Skeletal muscle tissue (tissue), 4 donors: ENCODE measurements around the gene SULT1A1. TPM values are rescaled to one million over a fixed set of nuclear protein-coding genes. Genes with fewer than 3 reads are reported as not detected.
A peak's percentile ranks its signal among the peaks of the same experiment; 100 is the strongest.
"Not testable (repeated sequence)": the region's sequence is repeated elsewhere in the genome, so short reads cannot be mapped to it uniquely, and the experiment has no call there.

Source experiments
- H3K27ac ChIP-seq: one replicate; pipeline ENCODE4 v1.7.0; 2013; ENCODE audit warnings: mild to moderate bottlenecking, low read depth, low read length, inconsistent platforms
- H3K27me3 ChIP-seq, 3 donors: one replicate each; pipeline ENCODE4 v1.7.0; 2013; ENCODE audit warnings: low read length in 3 of 3; ENCODE audit not compliant: control insufficient read depth in 3 of 3, insufficient read depth in 3 of 3
- H3K36me3 ChIP-seq, 3 donors: one replicate each; pipeline ENCODE4 v1.7.0; 2013; ENCODE audit warnings: low read length in 3 of 3; ENCODE audit not compliant: control insufficient read depth in 3 of 3, insufficient read depth in 3 of 3
- H3K4me1 ChIP-seq, 3 donors: one replicate each; pipeline ENCODE4 v1.7.0; 2013; ENCODE audit warnings: low read length in 3 of 3, mild to moderate bottlenecking in 3 of 3; ENCODE audit not compliant: control insufficient read depth in 3 of 3, insufficient read depth in 3 of 3
- H3K4me3 ChIP-seq, 3 donors: one replicate each; pipeline ENCODE4 v1.7.0; 2013; ENCODE audit warnings: low read length in 3 of 3
- H3K9ac ChIP-seq, 3 donors: one replicate each; pipeline ENCODE4 v1.7.0; 2013; ENCODE audit warnings: low read length in 3 of 3, mild to moderate bottlenecking in 3 of 3, moderate library complexity in 2 of 3, low read depth in 1 of 3
- H3K9me3 ChIP-seq, 3 donors: one replicate each; pipeline ENCODE4 v1.7.0; 2013; ENCODE audit warnings: low read length in 3 of 3; ENCODE audit not compliant: control insufficient read depth in 3 of 3
- total RNA-seq: library from RNA; depleted of rRNA; stranded (reverse); fragments of >200 nt; gene quantifications from one replicate; pipeline ENCODE4 v1.2.3, GENCODE V29; 2014
- donor health status: Osteomylitis.

SULT1A1 gene
- 2.6 TPM for total RNA-seq

DNA sequence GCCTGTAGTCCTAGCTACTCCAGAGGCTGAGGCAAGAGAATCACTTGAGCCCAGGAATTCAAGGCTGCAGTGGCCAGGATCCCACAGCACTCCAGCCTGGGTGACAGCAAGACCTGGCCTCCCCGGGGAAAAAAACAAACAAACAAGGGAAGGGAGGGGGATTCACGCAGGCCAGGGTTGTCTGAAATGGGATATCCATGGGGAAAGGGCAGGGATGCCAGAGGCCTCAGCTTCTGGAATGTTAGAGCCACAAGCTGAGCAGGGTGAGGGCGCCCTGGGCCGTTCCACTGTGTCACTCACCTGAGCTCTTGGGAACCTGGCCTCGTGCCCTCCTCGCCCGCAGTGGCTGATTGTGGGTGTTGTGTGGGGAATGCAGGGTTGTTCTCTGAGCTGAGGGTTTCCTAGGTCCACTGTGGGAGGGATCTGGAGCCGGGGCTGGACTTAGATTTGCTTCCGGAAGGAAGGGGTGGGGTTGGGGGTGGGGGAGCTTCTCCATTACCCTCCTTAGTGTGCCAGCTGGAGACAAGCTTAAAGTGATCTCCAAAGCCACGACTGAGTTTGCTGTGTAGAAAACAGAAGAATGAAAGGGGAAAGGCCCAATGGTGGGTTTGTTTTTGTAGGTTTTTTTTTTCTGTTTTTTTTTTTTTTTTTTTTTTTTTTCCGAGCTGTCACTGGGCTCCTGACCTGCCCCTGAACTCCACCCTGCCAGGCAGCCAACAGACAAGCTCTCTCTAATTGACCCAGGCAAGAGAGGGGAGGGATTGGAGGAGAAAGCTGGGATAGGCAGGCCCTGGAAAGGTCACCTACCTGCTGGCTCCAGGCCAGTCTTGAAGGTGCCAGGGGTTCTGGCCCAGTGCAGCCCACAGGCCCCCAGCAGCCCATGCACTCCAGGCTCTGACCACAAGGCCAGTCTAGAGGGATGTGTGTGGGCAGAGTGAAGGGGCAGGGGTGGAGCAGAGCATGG lies at the start of gene SULT1A1:
Gene SULT1A1 (minus strand): TSS at position 414 of the 964 bp plus-strand sequence. CDS start 1,189 bp downstream, outside the sequence.
- peaks cover 12 to 16% (median 13%) of the 10 kb centered on the region in 3 donors for H3K4me1 ChIP-seq
- peak within 1 kb of the TSS; percentile 66 to 74 (median 67) for H3K4me3 ChIP-seq
- no peaks in the 10 kb centered on the region for H3K27me3 ChIP-seq
- H3K36me3 ChIP-seq = peaks cover 0 to 6% (median 3%) of the 10 kb centered on the region in 3 donors
- H3K9me3 ChIP-seq = no peaks in the 10 kb centered on the region
- H3K9ac ChIP-seq = peak within 1 kb of the TSS; percentile 65 to 71 (median 67)
- peak within 1 kb of the TSS; percentile 44 for H3K27ac ChIP-seq

DNA sequence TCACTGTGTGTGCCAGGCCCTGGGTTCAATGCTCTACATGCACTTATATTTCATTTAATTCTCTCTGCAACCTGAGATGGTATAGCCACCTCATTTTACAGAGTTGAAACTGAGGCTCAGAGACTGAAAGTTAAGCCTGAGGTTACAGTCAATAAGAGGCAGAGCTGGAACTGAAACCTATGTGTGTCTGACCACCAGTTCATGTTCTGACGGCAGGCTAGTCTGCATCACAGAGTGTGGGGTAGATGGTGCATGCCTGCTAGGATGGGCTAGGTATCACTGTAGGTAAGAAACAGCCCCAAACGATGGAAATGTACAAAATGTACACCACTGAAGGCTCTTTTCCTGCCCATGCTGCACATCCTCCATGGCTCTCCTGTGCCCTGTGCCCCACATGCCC lies 30.1 kb upstream of the SULT1A1 start:
- H3K4me3 ChIP-seq, H3K27me3 ChIP-seq, H3K27ac ChIP-seq, H3K4me1 ChIP-seq, H3K36me3 ChIP-seq, H3K9me3 ChIP-seq, H3K9ac ChIP-seq: not testable (repeated sequence)

DNA sequence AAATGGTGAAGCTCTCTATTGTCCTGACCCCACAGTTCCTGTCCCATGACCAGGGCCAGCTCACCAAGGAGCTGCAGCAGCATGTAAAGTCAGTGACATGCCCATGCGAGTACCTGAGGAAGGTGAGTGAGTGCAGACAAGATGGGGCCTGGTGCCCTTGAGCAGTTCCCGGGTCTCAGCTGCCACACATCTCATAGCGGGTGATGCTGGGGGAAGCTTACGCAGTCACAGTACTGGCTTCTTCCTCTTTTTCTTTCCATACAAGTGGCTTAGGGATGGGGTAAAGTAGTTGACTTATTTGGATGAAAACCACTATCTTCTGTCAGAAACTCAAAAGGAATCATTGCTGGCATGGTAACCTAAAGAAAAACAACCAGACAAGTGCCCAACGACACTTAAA lies 28.5 kb upstream of the SULT1A1 start:
- not testable (repeated sequence) for H3K4me1 ChIP-seq, H3K4me3 ChIP-seq, H3K27me3 ChIP-seq, H3K27ac ChIP-seq, H3K36me3 ChIP-seq, H3K9me3 ChIP-seq, H3K9ac ChIP-seq

DNA sequence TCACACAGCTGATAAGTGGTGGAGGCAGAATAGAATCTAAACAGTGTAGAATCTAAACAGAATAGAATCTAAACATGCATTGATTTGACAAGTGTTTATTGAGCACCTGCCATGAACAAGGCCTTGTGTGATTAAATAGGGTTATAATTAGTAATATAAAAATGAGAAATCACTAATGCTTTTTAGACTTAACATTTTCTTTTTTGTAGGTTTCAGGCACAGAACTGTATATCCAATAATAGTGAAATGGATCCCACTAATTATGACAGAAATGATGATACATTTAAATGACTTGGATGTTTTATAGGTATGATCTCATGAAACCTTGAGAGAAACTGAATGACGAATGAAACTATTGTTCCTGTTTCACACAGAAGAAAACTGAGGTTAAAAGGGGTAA lies 27.9 kb upstream of the SULT1A1 start, which contains the start of gene NPIPB8:
Gene NPIPB8 (plus strand): TSS at position 301 of the 400 bp plus-strand sequence. CDS start 296 bp downstream, outside the sequence.
- not testable (repeated sequence) for H3K4me1 ChIP-seq, H3K36me3 ChIP-seq, H3K9ac ChIP-seq, H3K4me3 ChIP-seq, H3K27me3 ChIP-seq, H3K9me3 ChIP-seq, H3K27ac ChIP-seq

DNA sequence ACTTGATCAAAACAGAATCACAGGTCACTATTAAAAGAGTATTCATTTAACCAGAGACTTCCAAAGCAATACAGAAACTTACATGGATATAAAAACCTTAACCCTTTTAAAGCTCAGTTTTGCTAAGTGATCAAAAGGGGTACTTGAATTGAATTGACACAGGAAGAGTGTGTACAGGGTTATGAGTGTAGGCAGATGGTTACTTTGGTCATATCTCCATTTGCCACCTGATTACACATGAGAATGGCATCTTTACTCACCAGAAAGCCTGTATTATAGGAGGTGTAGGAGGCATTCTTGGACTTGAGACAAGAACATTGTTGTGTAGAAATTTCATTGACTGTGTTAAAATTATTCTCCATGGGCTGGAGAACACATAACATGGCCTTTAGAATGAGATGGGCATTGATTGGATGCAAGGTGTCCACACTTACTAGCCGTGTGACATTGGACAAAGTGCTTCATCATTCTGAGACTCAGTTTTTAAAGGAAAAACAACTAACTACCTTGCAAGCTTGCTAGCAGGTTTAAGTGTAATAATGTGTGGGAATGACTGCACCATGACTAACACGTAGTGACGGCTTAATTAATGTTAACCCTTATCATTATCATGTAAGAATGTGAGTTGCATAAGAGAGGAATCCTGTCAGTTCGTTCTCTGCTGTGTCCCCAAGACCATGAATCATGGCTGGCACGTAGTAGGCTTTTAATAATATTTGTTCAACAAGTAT lies 26.4 kb upstream of the SULT1A1 start:
- not testable (repeated sequence) for H3K9ac ChIP-seq, H3K4me3 ChIP-seq, H3K27ac ChIP-seq, H3K4me1 ChIP-seq, H3K27me3 ChIP-seq, H3K9me3 ChIP-seq, H3K36me3 ChIP-seq

DNA sequence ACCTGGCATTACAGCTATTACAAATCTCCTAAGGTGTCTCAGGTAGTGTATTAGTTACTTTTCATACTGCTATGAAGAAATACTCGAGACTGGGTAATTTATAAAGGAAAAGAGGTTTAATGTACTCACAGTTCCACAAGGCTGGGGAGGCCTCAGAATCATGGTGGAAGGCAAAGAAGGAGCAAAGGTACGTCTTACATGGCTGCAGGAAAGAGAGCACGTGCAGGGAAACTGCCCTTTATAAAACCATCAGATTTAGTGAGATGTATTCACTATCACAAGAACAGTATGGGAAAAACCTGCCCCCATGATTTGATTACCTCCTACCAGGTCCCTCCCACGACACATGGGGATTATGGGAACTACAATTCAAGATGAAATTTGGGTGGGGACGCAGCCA lies 21.1 kb upstream of the SULT1A1 start:
- not testable (repeated sequence) for H3K27ac ChIP-seq, H3K9ac ChIP-seq, H3K4me1 ChIP-seq, H3K27me3 ChIP-seq, H3K4me3 ChIP-seq, H3K36me3 ChIP-seq, H3K9me3 ChIP-seq

DNA sequence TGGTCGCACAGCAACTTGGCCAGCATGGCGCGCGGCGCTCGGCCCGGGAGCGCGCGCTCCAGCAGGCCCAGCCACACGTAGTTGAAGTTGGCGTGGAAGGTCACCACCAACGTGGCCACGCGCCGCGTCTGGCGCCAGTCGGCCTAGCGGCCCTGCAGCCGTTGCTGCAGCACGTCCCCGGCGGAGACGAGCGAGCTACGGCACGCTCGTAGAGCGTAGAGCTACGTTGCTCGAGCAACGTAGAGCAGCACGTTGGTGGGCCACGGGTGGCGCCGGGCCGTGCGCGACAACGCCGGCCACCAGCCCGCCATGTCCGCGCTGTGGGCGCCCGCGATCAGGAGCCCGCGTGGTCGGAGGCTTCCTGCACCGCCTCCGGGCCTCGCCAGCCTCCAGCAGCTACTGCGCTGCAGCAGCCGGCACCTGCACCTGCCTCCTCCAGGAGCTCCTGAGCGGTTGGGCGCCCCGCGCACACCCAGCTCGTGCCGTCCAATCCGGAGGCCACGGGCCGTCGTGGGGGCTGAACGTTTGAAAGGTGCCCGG lies 13.4 kb upstream of the SULT1A1 start:
- Histone ChIP-seq H3K9ac (peak overlapping the region in 1 of 3 donors; percentile 79), H3K27me3 (no peaks in the 10 kb centered on the region), H3K9me3 (no peaks in the 10 kb centered on the region), H3K4me1 (peaks cover 0 to 6% (median 2%) of the 10 kb centered on the region in 3 donors), H3K27ac (no peak overlapping the region), H3K36me3 (no peaks in the 10 kb centered on the region), H3K4me3 (peak overlapping the region; percentile 46 to 72 (median 69))

DNA sequence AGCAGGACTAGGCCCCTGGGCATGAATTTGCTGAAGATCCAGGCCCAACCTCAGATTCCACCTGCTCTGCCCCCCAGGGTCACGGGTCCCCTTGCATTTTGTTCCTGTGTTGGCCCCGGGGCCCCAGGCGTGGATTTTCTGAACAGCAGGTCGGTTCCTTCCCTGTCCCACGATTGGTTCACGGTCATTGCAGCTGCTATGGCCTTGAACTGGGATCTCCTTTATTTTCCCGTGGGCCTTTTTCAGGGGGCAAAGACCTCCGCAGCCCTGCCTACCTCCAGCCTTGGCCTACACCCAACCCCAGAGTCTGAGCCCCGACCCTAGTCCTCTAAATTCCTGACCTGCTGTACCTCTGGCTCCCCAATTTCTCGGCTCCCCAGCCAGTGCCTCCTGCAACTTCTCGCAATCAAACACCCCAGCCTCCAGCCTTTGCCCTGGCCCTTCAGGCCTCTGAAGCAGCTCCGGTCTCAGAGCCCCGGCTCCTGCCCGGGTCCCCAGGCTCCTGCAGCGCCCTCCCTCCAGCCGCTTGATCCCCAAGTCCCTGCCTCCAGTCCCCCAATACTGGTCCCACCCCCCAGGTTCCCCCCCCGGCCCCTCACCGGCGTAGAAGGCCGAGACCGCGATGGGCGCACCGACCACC lies 12.8 kb upstream of the SULT1A1 start:
- H3K9me3 ChIP-seq, H3K27ac ChIP-seq, H3K27me3 ChIP-seq, H3K36me3 ChIP-seq, H3K4me1 ChIP-seq: not testable (repeated sequence)
- H3K4me3 ChIP-seq = peak overlapping the region in 2 of 3 donors; percentile 69 to 72
- H3K9ac ChIP-seq = peak overlapping the region in 1 of 3 donors; percentile 79

DNA sequence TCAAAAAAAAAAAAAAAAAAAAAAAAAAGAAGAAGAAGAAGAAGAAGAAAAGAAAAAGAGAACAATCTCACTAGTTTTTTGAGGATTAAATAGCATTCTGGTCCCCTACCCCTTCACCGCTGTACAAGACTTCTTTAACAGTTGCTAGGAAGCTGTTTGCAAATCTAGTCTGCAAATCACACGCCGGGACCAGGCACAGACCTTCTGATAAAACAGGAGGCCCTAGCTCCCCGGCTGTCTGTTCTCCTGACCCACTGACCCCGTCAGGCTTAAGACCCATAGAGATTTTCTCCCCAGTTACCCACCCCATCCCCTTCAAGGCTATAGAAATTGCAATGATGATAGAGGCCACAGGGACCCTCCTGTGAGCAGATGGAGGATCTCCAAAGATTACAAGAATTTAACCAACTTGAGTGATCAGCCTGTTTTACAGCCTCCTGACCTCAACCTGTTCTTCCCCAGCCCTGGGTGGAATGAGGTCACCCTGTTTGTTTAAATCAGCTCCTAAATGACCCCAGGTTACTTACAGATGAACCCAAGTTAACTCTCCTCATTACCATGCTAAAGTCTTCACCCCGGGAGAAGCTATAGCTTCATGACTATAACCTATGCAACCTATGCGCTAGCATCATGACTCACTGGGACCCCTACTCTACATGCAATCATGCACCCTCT lies 11.8 kb upstream of the SULT1A1 start:
- Histone ChIP-seq H3K9ac (no peak overlapping the region), H3K4me1 (peaks cover 0 to 6% (median 2%) of the 10 kb centered on the region in 3 donors)

More for the DNA sequence above, 11.8 kb upstream of the SULT1A1 start:
- no peaks in the 10 kb centered on the region for H3K36me3 ChIP-seq
- H3K9me3 ChIP-seq = no peaks in the 10 kb centered on the region
- no peaks in the 10 kb centered on the region for H3K27me3 ChIP-seq
- no peak overlapping the region for H3K4me3 ChIP-seq
- no peak overlapping the region for H3K27ac ChIP-seq
